CD1c-positive myeloid dendritic cell (primary cell): ENCODE results near the gene FBRSL1.
"Not testable (repeated sequence)": the region's sequence is repeated elsewhere in the genome, so short reads cannot be mapped to it uniquely, and the experiment has no call there.

Experiments used
- DNase-seq: peaks from one replicate; pipeline ENCODE4 v3.0.0-alpha.2; 2016; ENCODE audit errors: extremely low spot score

The FBRSL1 gene

DNA sequence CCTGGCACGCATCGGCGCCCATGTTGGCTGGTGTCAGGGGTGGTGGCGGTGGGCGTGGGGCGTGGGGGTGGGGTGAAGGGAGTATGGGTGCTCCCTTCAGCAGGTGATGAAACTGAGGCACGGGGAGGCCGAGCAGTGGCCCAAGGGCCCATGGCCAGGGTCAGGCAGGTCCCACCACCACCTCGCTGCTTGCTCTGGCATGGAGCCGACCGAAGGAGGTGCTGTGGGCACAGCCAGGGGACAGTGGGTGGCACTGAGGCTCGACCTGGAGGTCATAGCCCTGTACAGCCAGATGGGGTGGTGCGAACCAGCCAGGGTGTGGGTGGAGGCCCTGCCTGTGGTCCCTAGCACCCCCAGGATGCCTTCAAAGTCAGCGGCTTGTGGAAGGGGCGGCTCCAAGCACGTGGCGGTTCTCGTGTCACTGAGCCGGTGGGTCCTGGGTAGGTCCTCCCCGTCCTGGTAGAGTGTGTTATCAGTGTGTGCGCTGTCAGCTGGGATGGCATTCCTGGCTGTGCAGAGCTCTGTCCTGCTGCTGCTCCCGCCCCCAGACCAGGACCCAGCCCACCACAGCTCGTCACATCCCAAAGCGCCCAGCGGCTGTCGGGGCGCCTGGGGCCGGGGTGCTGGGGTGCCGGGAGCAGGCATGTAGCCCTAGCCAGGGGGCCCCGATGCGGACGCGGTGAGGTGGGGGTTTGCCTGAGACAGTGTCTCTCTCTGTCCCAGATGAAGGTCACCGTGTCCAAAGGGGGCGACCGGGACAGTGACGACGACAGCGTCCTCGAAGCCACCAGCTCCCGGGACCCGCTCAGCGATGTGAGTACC lies 35.3 kb downstream of the FBRSL1 start:
- DNase-seq, result no peak

DNA sequence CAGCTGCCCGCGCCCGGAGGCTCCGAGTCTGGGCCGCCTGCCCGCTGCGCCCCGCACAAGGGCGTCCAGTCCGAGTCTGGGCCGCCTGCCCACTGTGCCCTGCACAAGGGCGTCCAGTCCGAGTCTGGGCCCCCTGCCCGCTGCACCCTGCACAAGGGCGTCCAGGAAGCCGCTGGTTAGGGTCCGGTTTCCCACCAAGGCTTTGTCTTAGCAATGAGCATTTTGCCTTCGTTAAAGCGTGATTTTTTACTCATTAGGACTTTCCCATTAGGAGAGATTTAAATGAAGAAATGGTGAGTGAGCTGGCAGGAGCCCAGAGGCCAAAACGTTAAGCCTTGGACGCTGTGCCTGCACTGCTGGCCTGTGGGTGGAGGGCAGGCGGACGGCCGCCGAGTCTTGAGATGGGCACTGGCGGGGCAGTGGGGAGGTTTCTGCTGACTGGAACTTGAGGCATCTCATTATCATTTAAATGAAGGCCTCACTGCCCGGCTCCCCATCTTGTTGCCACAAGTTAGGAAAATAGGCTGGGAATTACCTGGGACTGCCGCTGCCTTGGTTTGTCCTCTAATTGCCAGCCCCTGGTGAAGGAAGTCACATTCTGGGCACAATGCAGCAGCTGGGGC lies 36.0 kb downstream of the FBRSL1 start:
- no peak for DNase-seq

DNA sequence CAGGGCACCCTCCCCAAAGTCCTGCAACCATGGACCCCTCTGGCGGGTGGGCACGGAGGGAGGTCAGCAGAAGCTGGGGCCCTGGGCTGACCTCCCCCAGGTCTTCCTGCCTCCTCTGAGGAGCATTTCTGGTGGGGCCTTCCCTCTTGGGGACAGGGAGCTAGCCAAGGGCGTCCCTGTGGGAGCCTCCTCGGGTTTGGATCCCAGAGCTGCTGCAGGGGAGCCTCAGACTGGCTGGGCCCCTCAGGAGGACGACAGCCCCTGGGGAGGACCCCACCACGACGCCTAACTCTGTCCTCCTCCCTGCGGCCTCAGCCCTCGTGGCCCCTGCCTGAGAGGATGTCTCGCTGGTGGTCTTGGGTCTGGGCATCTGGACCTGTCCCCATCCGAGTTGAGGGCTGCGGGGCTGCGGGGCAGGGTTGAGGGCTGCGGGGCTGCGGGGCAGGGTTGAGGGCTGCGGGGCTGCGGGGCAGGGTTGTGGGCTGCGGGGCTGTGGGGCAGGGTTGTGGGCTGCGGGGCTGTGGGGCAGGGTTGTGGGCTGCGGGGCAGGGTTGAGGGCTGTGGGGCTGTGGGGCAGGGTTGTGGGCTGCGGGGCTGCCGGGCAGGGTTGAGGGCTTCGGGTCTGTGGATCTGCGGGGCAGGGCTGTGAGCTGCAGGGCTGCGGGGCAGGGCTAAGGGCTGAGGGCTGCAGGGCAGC lies 37.4 kb downstream of the FBRSL1 start:
- DNase-seq, result no peak

DNA sequence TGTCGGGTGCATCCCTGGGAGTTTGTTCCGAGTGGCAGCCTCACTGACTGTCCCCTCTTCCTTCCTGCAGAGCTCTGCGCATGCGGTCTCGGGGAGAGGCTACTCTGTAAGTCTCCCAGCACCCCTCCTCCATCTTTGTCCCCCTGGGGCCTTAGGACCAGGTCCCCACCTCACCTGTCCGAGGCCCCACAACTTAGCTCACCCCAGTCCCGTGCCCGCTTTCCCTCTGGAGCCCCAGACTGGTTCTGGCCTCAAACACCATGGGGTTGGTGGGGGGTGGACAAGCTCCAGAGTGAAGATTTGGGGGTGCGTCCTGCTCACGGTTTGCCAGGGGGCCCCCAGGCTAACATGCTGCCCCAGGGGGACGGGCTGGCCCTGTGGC lies 37.9 kb downstream of the FBRSL1 start:
- DNase-seq, result no peak

DNA sequence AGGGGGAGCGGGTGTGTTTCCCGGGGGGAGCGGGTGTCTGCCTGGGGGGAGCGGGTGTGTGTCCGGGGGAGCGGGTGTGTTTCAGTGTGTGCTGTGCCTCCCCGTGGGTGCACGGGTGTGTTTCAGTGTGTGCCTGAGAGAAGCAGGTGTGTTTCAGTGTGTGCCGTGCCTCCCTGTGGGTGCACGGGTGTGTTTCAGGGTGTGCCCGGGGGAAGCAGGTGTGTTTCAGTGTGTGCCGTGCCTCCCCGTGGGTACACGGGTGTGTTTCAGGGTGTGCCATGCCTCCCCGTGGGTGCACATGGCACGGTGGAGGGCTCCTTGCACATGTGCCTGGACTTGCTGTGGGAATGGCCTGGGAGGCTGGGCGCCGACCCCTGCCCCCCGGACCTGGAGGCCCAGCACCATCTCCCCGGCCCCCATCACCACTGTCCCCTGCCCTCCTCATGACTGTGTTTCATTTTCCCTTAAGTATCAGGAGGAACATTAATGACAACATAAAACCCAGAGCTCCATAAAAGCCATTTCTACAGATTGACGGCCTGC lies 38.7 kb downstream of the FBRSL1 start:
- no peak for DNase-seq

GRCh38 chr12:132529156-132529839 lies 39.3 kb downstream of the FBRSL1 start:
- DNase-seq, result no peak

GRCh38 chr12:132529906-132530305 lies 40.0 kb downstream of the FBRSL1 start:
- DNase-seq, result peak; percentile 32

- DNase-seq, result no peak
Measured at GRCh38 chr12:132530447-132530846, 40.5 kb downstream of the FBRSL1 start.

DNA sequence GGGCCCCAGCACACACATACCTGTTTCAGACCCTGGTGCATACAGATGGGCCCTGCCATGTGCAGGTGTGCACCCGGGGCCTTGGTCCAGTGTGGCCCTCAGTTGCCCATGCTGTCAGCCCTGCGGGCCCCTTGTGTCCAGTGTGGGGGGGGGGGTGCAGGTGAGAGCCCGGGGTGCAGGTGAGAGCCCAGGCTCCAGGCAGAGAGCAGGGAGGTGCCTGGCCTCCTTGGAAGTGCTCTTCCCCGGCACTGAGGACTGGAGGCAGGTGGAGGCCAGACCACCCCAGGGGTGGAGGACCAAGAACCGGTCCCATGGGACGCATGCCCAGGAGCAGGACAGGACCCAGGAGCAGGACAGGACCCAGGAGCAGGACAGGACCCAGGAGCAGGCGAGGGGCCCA lies 40.9 kb downstream of the FBRSL1 start:
- DNase-seq, result no peak

GRCh38 chr12:132532711-132533583 lies 43.0 kb downstream of the FBRSL1 start:
- DNase-seq, result not testable (repeated sequence)

DNA sequence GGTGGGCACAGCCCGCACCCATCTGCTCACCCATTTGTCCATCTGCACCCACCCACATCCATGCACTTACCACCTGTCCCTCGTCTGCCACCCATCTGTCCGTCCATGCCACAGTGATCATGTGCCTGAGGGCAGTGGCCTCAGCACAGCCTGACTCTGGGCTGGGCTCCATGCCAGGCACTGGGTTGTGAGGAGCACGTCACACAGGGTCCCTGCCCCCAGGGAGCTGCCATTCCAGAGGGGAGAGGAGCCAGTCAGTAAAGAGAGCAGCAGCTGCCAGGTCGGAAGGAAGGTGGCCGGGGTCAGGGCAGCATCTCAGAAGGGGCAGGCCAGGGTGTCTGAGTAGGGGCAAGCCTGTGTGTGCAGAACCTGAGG lies 43.6 kb downstream of the FBRSL1 start:
- no peak for DNase-seq

GRCh38 chr12:132534076-132534475 lies 44.1 kb downstream of the FBRSL1 start:
- DNase-seq, result no peak

- no peak for DNase-seq
Measured at GRCh38 chr12:132535019-132535418, 45.1 kb downstream of the FBRSL1 start.

- no peak for DNase-seq
Measured at GRCh38 chr12:132536102-132536876, 46.3 kb downstream of the FBRSL1 start.

DNA sequence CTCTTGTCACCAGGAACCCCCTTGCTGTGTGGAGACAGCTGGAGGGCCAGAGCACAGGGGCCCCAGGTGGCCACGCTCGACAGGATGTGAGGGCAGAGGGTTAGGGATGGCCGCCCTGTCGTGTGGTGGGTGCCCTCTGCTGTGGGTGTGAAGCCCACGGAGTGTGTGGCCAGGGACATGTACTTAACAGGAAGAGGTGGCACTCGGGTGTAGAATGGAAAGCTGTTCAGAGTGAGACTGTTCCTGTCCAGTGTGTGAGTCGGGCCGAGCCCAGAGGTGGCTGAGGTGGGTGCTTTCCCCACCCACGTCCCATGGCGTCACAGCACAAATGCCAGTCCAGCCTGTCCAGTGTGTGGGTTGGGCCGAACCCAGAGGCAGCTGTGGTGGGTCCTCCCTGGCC lies 47.1 kb downstream of the FBRSL1 start:
- no peak for DNase-seq

DNA sequence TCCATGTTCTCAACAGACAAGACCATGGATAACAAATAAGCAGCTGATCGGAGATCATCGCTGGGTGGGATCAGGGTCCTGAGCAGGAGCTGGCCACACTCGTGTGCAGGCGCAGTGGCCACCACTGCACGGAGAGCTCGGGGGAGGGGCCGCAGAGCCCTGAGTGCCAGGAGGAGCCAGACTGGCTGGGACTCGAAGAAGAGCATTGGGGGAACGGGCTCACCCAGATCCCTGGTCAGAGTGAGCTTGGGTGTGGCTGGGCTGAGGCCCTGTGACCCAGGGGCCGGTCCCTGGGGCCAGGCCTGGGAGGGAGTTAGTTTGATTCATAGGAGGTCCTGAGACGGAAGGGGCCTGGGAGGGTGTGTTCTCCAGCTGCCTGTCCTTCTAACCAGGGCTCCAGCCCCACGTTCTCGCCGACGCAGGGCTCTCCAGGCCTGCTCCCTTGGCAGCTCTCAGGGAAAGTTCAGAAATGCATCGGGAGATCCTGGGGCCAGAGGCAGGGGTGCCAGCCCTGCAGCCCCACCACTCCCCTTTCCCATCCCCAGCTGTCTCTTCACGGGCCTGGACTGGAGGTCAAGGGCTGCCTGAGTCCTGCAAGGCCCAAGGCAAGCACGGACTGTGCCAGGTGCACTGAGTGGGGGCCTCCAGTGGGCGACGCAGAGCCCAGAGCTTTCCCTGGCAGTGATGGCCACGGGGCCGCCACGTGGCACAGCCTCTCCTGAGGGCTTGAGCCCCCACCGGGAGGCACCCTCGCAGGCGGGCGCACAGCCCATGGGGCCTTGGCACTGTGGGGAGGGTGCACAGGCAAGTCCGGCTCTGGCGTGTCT lies 48.1 kb downstream of the FBRSL1 start:
- DNase-seq, result no peak

DNA sequence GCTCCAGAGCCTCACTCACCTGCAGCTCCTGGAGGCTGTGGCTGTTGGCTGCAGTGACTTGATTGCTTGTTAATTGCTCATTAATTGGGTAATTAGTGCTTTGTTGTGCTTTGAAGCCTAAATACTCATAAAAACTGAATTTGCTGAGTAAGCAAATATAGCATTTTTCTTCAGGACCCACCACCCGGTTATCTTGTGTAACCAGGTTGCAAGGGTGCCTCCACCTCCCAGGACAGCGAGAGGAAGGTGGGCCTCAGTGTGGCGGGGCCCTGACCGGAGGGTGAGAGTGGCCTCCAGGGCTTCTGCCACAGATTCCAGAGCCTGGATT lies 48.7 kb downstream of the FBRSL1 start:
- DNase-seq, result no peak

DNA sequence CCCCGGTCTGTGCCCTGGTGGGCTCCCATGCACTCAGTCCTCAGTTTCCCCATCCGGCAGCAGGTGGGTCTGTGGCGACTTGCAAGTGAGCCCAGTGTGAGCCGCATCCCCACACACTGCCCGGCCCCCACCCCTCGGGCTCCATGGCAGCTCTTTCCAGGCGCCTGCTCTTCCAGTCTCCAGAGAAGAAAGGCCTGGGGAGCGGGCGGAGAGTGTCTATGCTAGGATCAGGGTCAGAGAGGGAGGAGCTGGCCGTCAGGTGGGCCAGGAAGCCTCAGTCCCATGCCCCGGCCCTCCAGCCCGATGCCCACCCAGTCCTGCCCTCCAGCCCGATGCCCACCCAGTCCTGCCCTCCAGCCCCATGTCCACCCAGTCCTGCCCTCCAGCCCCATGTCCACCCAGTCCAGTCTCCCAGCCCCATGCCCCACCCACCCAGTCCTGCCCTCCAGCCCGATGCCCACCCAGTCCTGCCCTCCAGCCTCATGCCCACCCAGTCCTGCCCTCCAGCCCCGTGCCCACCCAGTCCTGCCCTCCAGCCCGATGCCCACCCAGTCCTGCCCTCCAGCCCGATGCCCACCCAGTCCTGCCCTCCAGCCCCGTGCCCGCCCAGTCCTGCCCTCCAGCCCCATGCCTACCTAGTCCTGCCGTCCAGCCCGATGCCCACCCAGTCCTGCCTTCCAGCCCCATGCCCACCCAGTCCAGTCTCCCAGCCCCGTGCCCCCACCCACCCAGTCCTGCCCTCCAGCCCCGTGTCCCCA lies 49.2 kb downstream of the FBRSL1 start:
- DNase-seq, result no peak

GRCh38 chr12:132540436-132540835 lies 50.5 kb downstream of the FBRSL1 start:
- DNase-seq, result no peak
